Measurements from ENCODE around the gene AGAP1. TPM values are rescaled to one million over a fixed set of nuclear protein-coding genes. Genes with fewer than 3 reads are reported as not detected.

The AGAP1 gene
- total RNA-seq, 1 donor from 2014 or later = 17.5 TPM

- TF ChIP-seq CTCF (conservative IDR thresholded peaks at IDR 0.05; ENCODE audit: low read depth, low read length) = no peak
- no peak for DNase-seq (ENCODE audit: low read depth)
- H3K4me3 ChIP-seq (ENCODE audit: low read depth, low read length) = no peak overlapping the region
Measured at GRCh38 chr2:236014408-236015131, 520.7 kb downstream of the AGAP1 start.

GRCh38 chr2:236015171-236015570 is 521.3 kb downstream of the AGAP1 start:
- no peak for DNase-seq (ENCODE audit: low read depth)
- no peak for TF ChIP-seq CTCF (conservative IDR thresholded peaks at IDR 0.05; ENCODE audit: low read depth, low read length)
- no peak overlapping the region for H3K4me3 ChIP-seq (ENCODE audit: low read depth, low read length)

GRCh38 chr2:236016496-236016895 is 522.7 kb downstream of the AGAP1 start:
- no peak for DNase-seq (ENCODE audit: low read depth)
- H3K4me3 ChIP-seq (ENCODE audit: low read depth, low read length) = no peak overlapping the region
- no peak for TF ChIP-seq CTCF (conservative IDR thresholded peaks at IDR 0.05; ENCODE audit: low read depth, low read length)

- H3K4me3 ChIP-seq (ENCODE audit: low read depth, low read length) = no peak overlapping the region
- TF ChIP-seq CTCF (conservative IDR thresholded peaks at IDR 0.05; ENCODE audit: low read depth, low read length) = no peak
- DNase-seq (ENCODE audit: low read depth) = no peak
Measured at GRCh38 chr2:236017446-236017845, 523.6 kb downstream of the AGAP1 start.

GRCh38 chr2:236019434-236019833 is 525.6 kb downstream of the AGAP1 start:
- no peak for TF ChIP-seq CTCF (conservative IDR thresholded peaks at IDR 0.05; ENCODE audit: low read depth, low read length)
- DNase-seq (ENCODE audit: low read depth) = no peak
- no peak overlapping the region for H3K4me3 ChIP-seq (ENCODE audit: low read depth, low read length)

GRCh38 chr2:236021499-236022057 is 527.7 kb downstream of the AGAP1 start:
- TF ChIP-seq CTCF (conservative IDR thresholded peaks at IDR 0.05; ENCODE audit: low read depth, low read length) = no peak
- DNase-seq (ENCODE audit: low read depth) = no peak
- no peak overlapping the region for H3K4me3 ChIP-seq (ENCODE audit: low read depth, low read length)

- no peak overlapping the region for H3K4me3 ChIP-seq (ENCODE audit: low read depth, low read length)
- no peak for DNase-seq (ENCODE audit: low read depth)
- TF ChIP-seq CTCF (conservative IDR thresholded peaks at IDR 0.05; ENCODE audit: low read depth, low read length) = no peak
Measured at GRCh38 chr2:236022128-236022527, 528.3 kb downstream of the AGAP1 start.

All from epithelial cell of proximal tubule (primary cell).